Activated gamma-delta T cell (primary cell): ENCODE data around the gene AEBP1.

Experiments used
- DNase-seq: peaks from one replicate; lab custom pipeline; 2025; lab: John Stamatoyannopoulos, UW

AEBP1 gene

GRCh38 chr7:44066494-44067063, 37.6 kb upstream of the AEBP1 start:
- DNase-seq = no peak

GRCh38 chr7:44067064-44067951, 36.8 kb upstream of the AEBP1 start:
- DNase-seq = no peak

DNA sequence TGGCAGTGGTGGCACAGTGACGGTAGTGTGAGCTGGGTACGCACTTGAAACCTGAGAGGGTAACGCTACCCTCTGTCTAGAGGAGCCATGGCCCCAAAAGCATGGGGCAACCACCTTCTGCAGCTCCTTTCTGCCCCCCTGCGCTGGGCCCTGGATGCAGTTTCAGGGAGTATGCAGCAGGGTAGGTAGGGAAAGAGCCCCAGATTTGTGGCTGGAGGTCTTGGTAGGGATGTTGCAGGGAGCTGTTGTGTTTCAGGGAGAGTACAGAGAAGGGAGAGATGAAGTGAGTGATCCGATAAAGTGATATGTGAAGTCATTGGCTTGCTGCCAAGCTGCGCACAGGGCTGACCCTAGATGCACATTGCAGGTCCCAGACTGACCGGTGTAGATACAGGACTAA, 36.1 kb upstream of the AEBP1 start:
- no peak for DNase-seq

GRCh38 chr7:44071726-44072363, 32.3 kb upstream of the AEBP1 start:
- DNase-seq = no peak

DNA sequence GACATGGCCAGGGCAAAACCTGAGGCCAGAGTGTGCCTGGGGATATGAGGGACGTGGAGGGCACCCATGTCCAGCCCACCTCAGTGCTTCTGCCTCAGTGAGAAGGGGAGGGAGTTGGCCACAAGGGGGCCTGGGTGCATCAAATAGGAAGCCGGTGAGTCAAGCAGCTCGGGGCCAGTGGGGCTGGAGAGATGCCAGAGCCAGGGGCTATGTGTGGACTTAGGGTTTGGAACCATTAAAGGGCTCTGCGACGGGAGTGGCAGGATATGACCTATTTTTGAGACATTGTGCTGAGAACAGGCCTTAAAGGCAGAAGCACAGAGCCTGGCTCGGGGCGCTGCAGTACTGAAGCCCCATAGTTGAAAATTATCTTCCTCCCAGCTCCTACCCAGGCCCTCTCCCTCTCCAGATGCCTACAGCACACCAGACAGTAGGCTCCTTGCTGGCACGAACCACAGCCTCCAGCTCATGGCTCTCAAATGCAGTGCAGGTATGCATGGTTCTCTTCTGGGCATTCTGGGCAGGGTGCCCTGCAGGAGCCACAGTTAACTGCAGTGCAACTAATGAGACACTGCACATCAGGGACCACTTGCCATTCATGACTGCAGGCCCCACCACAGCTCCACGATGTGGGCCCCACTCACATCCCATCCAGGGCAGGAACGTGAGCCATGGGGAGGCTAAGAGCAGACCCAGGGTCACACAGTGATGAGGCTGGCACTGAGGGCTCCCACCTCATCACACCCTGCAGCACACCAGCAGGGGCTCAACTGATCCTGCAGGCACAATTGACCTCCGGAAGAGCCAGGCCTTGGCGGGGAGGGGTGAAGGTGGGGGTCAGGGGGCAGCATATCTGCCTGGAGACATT, 31.5 kb upstream of the AEBP1 start:
- no peak for DNase-seq

GRCh38 chr7:44073664-44074348, 30.3 kb upstream of the AEBP1 start:
- DNase-seq = peak; percentile 28

GRCh38 chr7:44074349-44074695, 29.8 kb upstream of the AEBP1 start:
- DNase-seq = no peak

GRCh38 chr7:44075296-44076075, 28.7 kb upstream of the AEBP1 start:
- DNase-seq = no peak

DNA sequence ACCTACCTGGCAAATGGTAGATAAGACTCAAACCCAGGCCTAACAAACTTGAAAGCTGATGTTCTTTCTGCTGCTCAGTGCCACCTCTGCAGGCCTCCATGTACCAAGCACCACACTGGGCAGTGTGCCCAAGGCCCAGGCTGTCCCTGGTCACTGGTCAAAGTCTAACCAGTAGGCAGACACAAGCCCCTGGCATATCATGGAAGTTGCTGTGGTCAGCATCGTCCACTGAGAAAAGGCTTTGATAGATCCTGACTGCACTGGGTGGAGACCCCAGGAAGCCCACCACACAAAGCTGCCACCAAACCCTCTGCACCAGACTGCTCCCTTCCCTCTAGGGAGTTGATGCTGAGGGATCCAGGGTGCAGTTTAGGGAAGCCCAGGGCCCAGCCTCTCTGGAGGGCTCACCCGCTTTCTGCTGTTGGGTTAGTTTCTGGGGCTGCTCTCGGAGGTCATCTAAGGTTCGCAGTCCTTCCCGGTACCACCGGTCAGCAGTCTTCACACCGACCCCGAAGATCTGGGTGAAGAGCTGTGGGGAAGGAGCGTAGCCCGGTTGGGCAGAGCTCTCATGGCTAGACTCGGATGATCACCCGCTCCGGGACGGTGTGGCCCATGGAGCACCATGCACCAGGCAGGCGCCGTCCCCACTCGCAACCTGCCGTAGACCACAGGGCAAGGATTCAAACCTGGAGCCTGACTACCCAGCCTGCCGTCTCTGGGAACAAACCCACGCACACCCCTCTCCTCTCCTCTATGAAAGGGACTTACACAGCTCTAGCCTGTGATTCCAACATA, 27.8 kb upstream of the AEBP1 start:
- DNase-seq = no peak

DNA sequence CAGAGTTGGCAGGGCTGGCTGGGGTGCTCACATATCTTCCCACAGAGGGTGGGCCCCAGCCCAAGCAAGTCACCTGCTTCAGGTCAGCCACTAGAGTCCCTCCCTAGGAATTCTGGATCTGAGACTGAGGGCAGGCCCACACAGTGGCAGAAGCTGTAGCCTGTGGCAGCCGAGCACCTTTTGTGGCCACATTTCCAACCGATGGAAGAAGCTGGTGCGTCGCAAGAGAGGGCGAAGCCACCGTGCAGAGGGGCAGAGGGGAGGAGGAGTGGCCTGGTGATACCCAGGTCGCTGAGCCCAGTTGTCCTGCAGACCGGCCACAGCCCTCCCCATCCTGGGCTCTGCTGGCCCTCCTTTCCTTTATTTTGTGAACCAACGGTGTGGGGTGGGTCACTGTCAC, 27.1 kb upstream of the AEBP1 start:
- no peak for DNase-seq

DNA sequence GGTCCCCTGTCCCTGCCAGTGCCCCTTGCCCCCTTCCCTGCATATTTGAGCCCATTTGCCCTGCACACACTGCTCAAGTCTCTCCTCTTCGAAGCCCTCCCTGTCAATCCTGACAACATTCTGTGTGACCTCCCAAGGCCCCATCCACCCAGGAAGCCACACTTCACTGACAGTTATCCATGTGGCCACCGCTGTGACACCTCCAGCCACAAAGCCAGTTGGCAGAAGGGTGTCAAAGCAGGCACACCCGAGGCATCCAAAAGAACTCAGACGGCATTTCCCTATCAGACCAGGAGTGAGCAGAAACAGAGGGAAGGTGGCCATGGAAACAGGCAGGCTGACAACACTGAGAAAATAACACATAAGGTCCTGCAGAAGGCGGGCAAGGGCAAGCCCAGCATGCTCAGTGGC, 26.5 kb upstream of the AEBP1 start:
- no peak for DNase-seq

DNA sequence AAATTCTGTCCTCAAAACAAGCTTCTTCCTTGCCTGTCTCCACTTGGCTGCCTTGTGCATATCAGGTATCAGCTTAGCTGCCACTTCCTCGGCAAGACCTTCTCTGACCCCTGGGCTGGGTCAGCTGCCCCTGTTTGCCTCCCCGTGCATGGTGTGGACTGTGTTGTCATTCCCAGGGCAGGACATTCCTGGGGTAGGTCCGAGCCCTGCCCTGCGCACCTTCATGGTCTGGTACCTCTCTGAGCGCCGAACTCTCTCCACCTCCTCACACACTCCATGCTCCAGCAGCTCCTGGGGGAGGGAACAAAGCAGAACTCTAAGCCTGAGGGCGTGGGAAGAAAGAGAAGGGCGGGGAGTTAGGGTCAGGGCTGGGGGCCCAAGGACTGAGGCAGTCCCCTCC, 25.6 kb upstream of the AEBP1 start:
- no peak for DNase-seq

- DNase-seq = no peak
These were observed 24.7 kb upstream of the AEBP1 start for GRCh38 chr7:44079331-44080021.

- no peak for DNase-seq
These were observed 24.0 kb upstream of the AEBP1 start for GRCh38 chr7:44080118-44080517.

DNA sequence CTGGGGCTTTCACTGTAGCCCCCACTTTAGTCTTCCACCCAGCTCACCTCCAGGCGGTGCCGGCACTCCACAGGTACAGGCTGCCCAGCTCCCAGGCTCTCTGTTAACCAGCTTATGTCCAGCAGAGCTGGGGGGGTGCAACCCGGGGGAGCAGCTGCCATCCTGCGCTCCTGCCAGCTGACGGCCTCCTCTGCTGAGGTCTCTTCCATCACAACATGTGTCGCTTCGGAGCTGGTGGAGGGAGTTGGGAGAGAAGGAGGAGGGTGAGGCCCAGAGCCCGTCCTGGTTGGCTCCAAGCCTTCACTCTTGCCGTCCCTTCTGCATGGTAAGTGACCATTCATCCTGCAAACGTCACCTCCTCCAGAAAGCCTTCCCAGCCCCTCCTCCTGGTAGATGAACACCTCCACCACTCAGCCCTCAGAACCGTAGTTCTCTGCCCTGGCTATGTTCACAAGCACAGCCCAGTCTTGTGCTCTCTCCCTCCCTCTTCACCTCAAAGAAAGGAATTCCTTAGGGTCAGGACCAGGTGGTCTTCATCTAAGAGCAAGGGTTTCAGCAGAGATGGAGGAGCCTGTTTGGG, 23.4 kb upstream of the AEBP1 start:
- no peak for DNase-seq

- no peak for DNase-seq
These were observed 22.8 kb upstream of the AEBP1 start for GRCh38 chr7:44081266-44081748.

GRCh38 chr7:44082541-44083207, 21.5 kb upstream of the AEBP1 start:
- DNase-seq = peak; percentile 92

DNA sequence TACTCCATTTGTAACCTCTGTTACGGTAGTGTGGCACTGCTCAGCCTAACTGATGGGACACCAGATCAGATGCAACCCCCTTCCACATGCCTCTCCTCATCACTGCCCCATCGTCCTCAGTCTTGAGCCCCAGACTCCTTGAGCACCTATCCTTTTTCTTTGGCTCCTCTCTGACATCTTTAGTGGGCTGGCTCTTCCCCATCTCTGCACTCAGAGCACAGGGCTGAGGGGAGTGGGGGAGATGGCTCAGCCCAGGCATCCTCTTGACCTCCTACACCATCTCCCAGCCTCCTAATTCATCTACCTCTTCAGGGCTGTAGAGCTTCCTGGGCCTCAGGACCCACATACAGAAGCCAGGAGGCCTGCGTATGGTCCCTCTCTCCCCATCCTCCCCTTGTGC, 20.3 kb upstream of the AEBP1 start:
- DNase-seq = no peak
